K562 (cell line): ENCODE measurements around the gene CTDSP2. TPM values are rescaled to one million over a fixed set of nuclear protein-coding genes. Genes with fewer than 3 reads are reported as not detected.
A peak's percentile ranks its signal among the peaks of the same experiment; 100 is the strongest.

ENCODE experiments used
- CEBPB ChIP-seq: fragments of 450-650 bp; IDR thresholded peaks from 2 replicates; pipeline ENCODE4 v1.6.1; 2016; ENCODE audit warnings: missing genetic modification characterization, missing compliant biosample characterization
- CEBPG ChIP-seq, 3 experiments: fragments of 200-800 bp in 1 of 3; sonication (Bioruptor generic) in 1 of 3; sonication (generic) in 1 of 3; formaldehyde crosslinking in 1 of 3; IDR thresholded peaks in 2 of 3; conservative IDR thresholded peaks in 1 of 3; 2 replicates each; pipeline versions ENCODE4 v1.6.1 to v1.8.0; 2016 to 2022; ENCODE audit warnings: missing compliant biosample characterization in 2 of 3, missing genetic modification characterization in 2 of 3, mild to moderate bottlenecking in 1 of 3, missing genetic modification reagents in 1 of 3
- KDM5B ChIP-seq: fragments of 200-600 bp; sonication (generic); IDR thresholded peaks from 2 replicates; pipeline ENCODE4 v1.6.1; 2012; ENCODE audit warnings: low read depth, mild to moderate bottlenecking, moderate library complexity, low read length, control low read depth, inconsistent platforms; ENCODE audit not compliant: insufficient replicate concordance
- L3MBTL2 ChIP-seq: fragments of 450-650 bp; IDR thresholded peaks from 2 replicates; pipeline ENCODE4 v1.6.1; 2016; ENCODE audit warnings: mild to moderate bottlenecking, moderate library complexity
- MAZ ChIP-seq, 2 experiments: fragments of 450-650 bp in 1 of 2; sonication (generic) in 1 of 2; formaldehyde crosslinking; IDR thresholded peaks in 1 of 2; conservative IDR thresholded peaks in 1 of 2; 2 replicates each; pipeline versions ENCODE4 v1.4.0 to v1.5.0; 2020; ENCODE audit warnings: mild to moderate bottlenecking in 1 of 2, missing genetic modification reagents in 1 of 2
- OTX1 ChIP-seq: fragments of 450-650 bp; formaldehyde crosslinking; IDR thresholded peaks from 2 replicates; pipeline ENCODE4 v1.4.0; 2022; ENCODE audit warnings: mild to moderate bottlenecking
- PBX2 ChIP-seq, 2 experiments: IDR thresholded peaks in 1 of 2; conservative IDR thresholded peaks in 1 of 2; 2 replicates each; pipeline ENCODE4 v1.6.1; 2016; ENCODE audit warnings: low read depth in 2 of 2, mild to moderate bottlenecking in 1 of 2, missing compliant biosample characterization in 1 of 2, missing genetic modification characterization in 1 of 2, moderate library complexity in 1 of 2
- PHF8 ChIP-seq: fragments of 200-600 bp; sonication (generic); IDR thresholded peaks from 2 replicates; pipeline ENCODE4 v1.6.1; 2012; ENCODE audit warnings: mixed run types, mild to moderate bottlenecking, inconsistent platforms, low read length, moderate library complexity, borderline replicate concordance
- PRDM10 ChIP-seq: fragments of 450-650 bp; IDR thresholded peaks from 2 replicates; pipeline ENCODE4 v1.6.1; 2018; ENCODE audit not compliant: partially characterized antibody
- PREB ChIP-seq: sonication (generic); formaldehyde crosslinking; IDR thresholded peaks from 2 replicates; pipeline ENCODE4 v1.8.1; 2023; ENCODE audit warnings: mild to moderate bottlenecking, missing genetic modification reagents
- SMAD2 ChIP-seq: fragments of 150-350 bp; IDR thresholded peaks from 2 replicates; pipeline ENCODE4 v1.6.1; 2014; ENCODE audit warnings: low read depth, mild to moderate bottlenecking, low read length
- SPI1 ChIP-seq: IDR thresholded peaks from 2 replicates; pipeline ENCODE4 v1.6.1; 2011; ENCODE audit warnings: low read depth, low read length, control low read depth, borderline replicate concordance
- U2AF1 ChIP-seq: fragments of 200-400 bp; formaldehyde crosslinking; optimal IDR thresholded peaks from 2 replicates; pipeline ENCODE3; 2017; ENCODE audit warnings: mild to moderate bottlenecking, low read depth, low read length, moderate library complexity
- USF2 ChIP-seq: sonication (generic); formaldehyde crosslinking; IDR thresholded peaks from 2 replicates; pipeline ENCODE4 v1.5.0; 2020; ENCODE audit warnings: missing genetic modification reagents
- ZNF589 ChIP-seq: fragments of 200-800 bp; sonication (Bioruptor generic); IDR thresholded peaks from 2 replicates; pipeline ENCODE4 v1.6.1; 2016; ENCODE audit warnings: low read depth, missing genetic modification characterization, missing compliant biosample characterization
- ZNF76 ChIP-seq: fragments of 250-450 bp; sonication (Bioruptor Pico); IDR thresholded peaks from 2 replicates; pipeline ENCODE4 v1.4.0; 2020; ENCODE audit warnings: mild to moderate bottlenecking, moderate library complexity, borderline replicate concordance
- polyA plus RNA-seq, 8 experiments: library from polyadenylated mRNA; depleted of rRNA in 4 of 8; stranded (reverse) in 5 of 8; unstranded in 3 of 8; fragments of >200 nt; fragmentation: Nextera tagmentation in 2 of 8; fragmentation: Illumina TruSeq in 1 of 8; extraction: Ambion mirVana in 2 of 8; extraction: Trizol in 1 of 8; gene quantifications; 2 replicates each; pipeline versions ENCODE4 v1.2.1 to v1.2.3, GENCODE V29; 2011 to 2014; ENCODE audit warnings: inconsistent platforms in 1 of 8, missing spikeins in 1 of 8
- total RNA-seq, 7 experiments: library from RNA; depleted of rRNA in 6 of 7; stranded (reverse); fragments of >200 nt in 6 of 7; fragmentation: Illumina TruSeq in 2 of 7; extraction: Trizol in 2 of 7; gene quantifications; 2 replicates each; pipeline versions ENCODE4 v1.2.1 to v1.2.3, GENCODE V29; 2011 to 2021; ENCODE audit warnings: low replicate concordance in 1 of 7

CTDSP2 gene
- total and polyA plus RNA-seq, 9 of the 15 experiments (the other 6 are each of a cell fraction or from before 2014, with no cell fraction given), result 20.4 to 108 (median 47.7) TPM

GRCh38 chr12:57893431-57894353, 47.2 kb upstream of the CTDSP2 start (continued):
- peak; percentile 23; the same call in 1 of the 2 replicates for TF ChIP-seq PHF8
- TF ChIP-seq OTX1, result no peak
- TF ChIP-seq ZNF76 (CRISPR knock-in tag), result no peak
- TF ChIP-seq CEBPB (tag), result peak; percentile 40; the same call in 1 of the 2 replicates
- TF ChIP-seq PRDM10, result peak; percentile 72
- TF ChIP-seq SPI1, result no peak
- no peak for TF ChIP-seq U2AF1
- TF ChIP-seq L3MBTL2, result 0 out of 2 replicates have a peak, but pooled peaks have one; percentile 18
- peak; percentile 35 for TF ChIP-seq KDM5B
- no peak for TF ChIP-seq PBX2 (CRISPR knock-in tag; IDR thresholded peaks at IDR 0.05; ENCODE audit: low read depth)
- TF ChIP-seq PBX2 (tag; conservative IDR thresholded peaks at IDR 0.05; ENCODE audit: low read depth), result no peak
- no peak for TF ChIP-seq SMAD2
- peak in 1 of 2 experiments; percentile 24; a peak in 1 of 4 replicates for TF ChIP-seq MAZ (CRISPR knock-in tag; conservative IDR thresholded peaks at IDR 0.05 in 1 of 2, IDR thresholded peaks at IDR 0.05 in 1 of 2)
- no peak for TF ChIP-seq ZNF589
- peak; percentile 92; the same call in 1 of the 2 replicates for TF ChIP-seq PREB
- TF ChIP-seq USF2, result no peak
- TF ChIP-seq CEBPG (CRISPR knock-in tag; IDR thresholded peaks at IDR 0.05), result no peak
- TF ChIP-seq CEBPG (tag; conservative IDR thresholded peaks at IDR 0.05 in 1 of 2, IDR thresholded peaks at IDR 0.05 in 1 of 2), result peak in 1 of 2 experiments; percentile 48; a peak in 1 of 4 replicates
